Fibroblast of villous mesenchyme (primary cell): ENCODE measurements around the gene SFI1. TPM values are rescaled to one million over a fixed set of nuclear protein-coding genes. Genes with fewer than 3 reads are reported as not detected.

Experiments used
- DNase-seq: peaks from one replicate; pipeline ENCODE4 v3.0.0-alpha.2; 2010; ENCODE audit warnings: low read depth
- H3K4me3 ChIP-seq: 2 replicates; pipeline ENCODE4 v1.5.1; 2011; ENCODE audit warnings: low read depth, mild to moderate bottlenecking, low read length
- CTCF ChIP-seq: IDR thresholded peaks from 2 replicates; pipeline ENCODE4 v1.5.1; 2012; ENCODE audit warnings: low read depth, mild to moderate bottlenecking, low read length; ENCODE audit not compliant: insufficient read depth
- total RNA-seq: library from RNA; depleted of rRNA; stranded (reverse); fragments of >200 nt; gene quantifications from 2 replicates; pipeline ENCODE4 v1.2.3, GENCODE V29; 2012

Gene SFI1
- total RNA-seq, 1 donor = 15.5 TPM

GRCh38 chr22:31566484-31566883, 70.1 kb downstream of the SFI1 start:
- DNase-seq = no peak
- H3K4me3 ChIP-seq = no peak overlapping the region
- TF ChIP-seq CTCF = no peak

- TF ChIP-seq CTCF = no peak
- DNase-seq = no peak
- no peak overlapping the region for H3K4me3 ChIP-seq
These were observed 70.9 kb downstream of the SFI1 start for GRCh38 chr22:31567196-31567595.

GRCh38 chr22:31567702-31568101, 71.4 kb downstream of the SFI1 start:
- peak; percentile 54 for DNase-seq
- TF ChIP-seq CTCF = no peak
- H3K4me3 ChIP-seq = no peak overlapping the region

GRCh38 chr22:31569126-31569525, 72.8 kb downstream of the SFI1 start:
- no peak for DNase-seq
- TF ChIP-seq CTCF = no peak
- H3K4me3 ChIP-seq = no peak overlapping the region

GRCh38 chr22:31572939-31573338, 76.6 kb downstream of the SFI1 start:
- DNase-seq = no peak
- H3K4me3 ChIP-seq = no peak overlapping the region
- TF ChIP-seq CTCF = no peak

GRCh38 chr22:31574055-31574670, 77.8 kb downstream of the SFI1 start:
- TF ChIP-seq CTCF = no peak
- H3K4me3 ChIP-seq = no peak overlapping the region
- DNase-seq = no peak

GRCh38 chr22:31575190-31575589, 78.9 kb downstream of the SFI1 start:
- no peak for TF ChIP-seq CTCF
- no peak overlapping the region for H3K4me3 ChIP-seq

More at GRCh38 chr22:31575190-31575589, 78.9 kb downstream of the SFI1 start:
- peak; percentile 40 for DNase-seq
